OCI-LY1 (cell line): Measurements from ENCODE around the gene PDE1C.

Source experiments
- CTCF ChIP-seq: fragments of 200-600 bp; sonication (generic), shearing (Covaris generic); IDR thresholded peaks from 2 replicates; pipeline ENCODE4 v1.5.1; 2017; ENCODE audit warnings: mild to moderate bottlenecking, antibody characterized with exemption, low read length, moderate library complexity, mixed read lengths
- EZH2 ChIP-seq: fragments of 200-600 bp; sonication (generic), shearing (Covaris generic); IDR thresholded peaks from 2 replicates; pipeline ENCODE4 v1.8.0; 2017; ENCODE audit warnings: borderline replicate concordance, mixed run types, mild to moderate bottlenecking, antibody characterized with exemption, low read length, moderate library complexity, mixed read lengths

- TF ChIP-seq CTCF = no peak
- no peak for TF ChIP-seq EZH2
These were observed 212.2 kb downstream of the PDE1C start for GRCh38 chr7:31858055-31858454.
